GM21367 (cell line): ENCODE measurements around the gene ICA1.
"Not testable (repeated sequence)": the region's sequence is repeated elsewhere in the genome, so short reads cannot be mapped to it uniquely, and the experiment has no call there.

Source experiments
- ATAC-seq: cut with Tn5 transposase; IDR thresholded peaks from one replicate; pipeline ENCODE4 v1.9.1; 2021; ENCODE audit not compliant: unreplicated experiment

ICA1 gene

GRCh38 chr7:8261711-8262695, at the start of gene ICA1:
ICA1 (minus strand) TSS chr7:8262167; CDS start chr7:8235926, 26,241 bp downstream.
- ATAC-seq, result peak; percentile 73

- ATAC-seq, result no peak
Measured at GRCh38 chr7:8310876-8311275, 48.9 kb upstream of the ICA1 start.

- no peak for ATAC-seq
Measured at GRCh38 chr7:8305625-8306388, 43.8 kb upstream of the ICA1 start.

GRCh38 chr7:8305104-8305503, 43.1 kb upstream of the ICA1 start:
- no peak for ATAC-seq

- ATAC-seq, result no peak
Measured at GRCh38 chr7:8303904-8304528, 42.0 kb upstream of the ICA1 start.

GRCh38 chr7:8297023-8297422, 35.1 kb upstream of the ICA1 start:
- not testable (repeated sequence) for ATAC-seq

- ATAC-seq, result no peak
Measured at GRCh38 chr7:8296362-8296659, 34.3 kb upstream of the ICA1 start.

GRCh38 chr7:8295638-8296361, 33.8 kb upstream of the ICA1 start:
- ATAC-seq, result peak; percentile 97

GRCh38 chr7:8291397-8292141, 29.6 kb upstream of the ICA1 start:
- ATAC-seq, result no peak

- no peak for ATAC-seq
Measured at GRCh38 chr7:8290645-8291308, 28.8 kb upstream of the ICA1 start.

GRCh38 chr7:8286118-8286517, 24.2 kb upstream of the ICA1 start:
- ATAC-seq, result no peak

GRCh38 chr7:8285155-8285554, 23.2 kb upstream of the ICA1 start:
- ATAC-seq, result no peak

GRCh38 chr7:8284606-8285005, 22.6 kb upstream of the ICA1 start:
- no peak for ATAC-seq

GRCh38 chr7:8283968-8284367, 22.0 kb upstream of the ICA1 start:
- ATAC-seq, result no peak

GRCh38 chr7:8282871-8283270, 20.9 kb upstream of the ICA1 start:
- ATAC-seq, result no peak

- no peak for ATAC-seq
Measured at GRCh38 chr7:8282162-8282561, 20.2 kb upstream of the ICA1 start.

GRCh38 chr7:8278183-8278582, 16.2 kb upstream of the ICA1 start:
- no peak for ATAC-seq

GRCh38 chr7:8277394-8277982, 15.5 kb upstream of the ICA1 start:
- ATAC-seq, result no peak

GRCh38 chr7:8274589-8274988, 12.6 kb upstream of the ICA1 start:
- no peak for ATAC-seq
